ENCODE results near the gene MRPL12. TPM values are rescaled to one million over a fixed set of nuclear protein-coding genes. Genes with fewer than 3 reads are reported as not detected.
A peak's percentile ranks its signal among the peaks of the same experiment; 100 is the strongest.

Gene MRPL12
- total RNA-seq (23.8 and 24.1 TPM in 2 replicates), polyA plus RNA-seq (15.9 and 25.6 TPM in 2 replicates), polyA minus RNA-seq (9.5 and 10.8 TPM in 2 replicates)
- 10.7 TPM for total RNA-seq (2013)

- Mint-ChIP-seq H3K27me3 (no peaks in the 10 kb centered on the region), H3K9me3 (ENCODE audit: insufficient read depth) (no peaks in the 10 kb centered on the region), H3K4me1 (peaks cover 33% of the 10 kb centered on the region), H3K4me3 (peak within 1 kb of the TSS; percentile 90), H3K27ac (peak within 1 kb of the TSS; percentile 91)
- Histone ChIP-seq H4K20me1 (ENCODE audit: control insufficient read depth, insufficient read depth, low read length, poor library complexity, severe bottlenecking) (peaks cover 27% of the 10 kb centered on the region), H3K4me1 (ENCODE audit: control insufficient read depth in 2 of 2, insufficient read depth in 2 of 2, low read length in 2 of 2) (peaks cover 24 to 32% of the 10 kb centered on the region in 2 donors), H3K27ac (ENCODE audit: low read length in 2 of 2) (peak within 1 kb of the TSS; percentile 57 to 97), H3K36me3 (replicated peaks in 1 of 2; ENCODE audit: control extremely low read depth in 1 of 2, control insufficient read depth in 1 of 2, extremely low read depth in 1 of 2, insufficient read depth in 2 of 2, low read length in 1 of 2) (peaks cover 0 to 29% of the 10 kb centered on the region in 2 experiments), H3K79me2 (ENCODE audit: control insufficient read depth, insufficient read depth, low read length) (peaks cover 46% of the 10 kb centered on the region), H3K4me2 (replicated peaks; ENCODE audit: low read depth, low read length, poor library complexity, severe bottlenecking) (peak within 1 kb of the TSS; percentile 100), H3K9ac (ENCODE audit: low read length) (peak within 1 kb of the TSS; percentile 97), H3K27me3 (replicated peaks in 1 of 4; ENCODE audit: control extremely low read depth in 1 of 4, control insufficient read depth in 3 of 4, insufficient read depth in 4 of 4, low read length in 3 of 4) (no peaks in the 10 kb centered on the region), H3K9me3 (ENCODE audit: control extremely low read depth in 1 of 3, control insufficient read depth in 2 of 3, insufficient read depth in 1 of 3, low read length in 2 of 3) (no peaks in the 10 kb centered on the region), H2AFZ (ENCODE audit: insufficient read depth, low read depth, low read length, poor library complexity, severe bottlenecking) (peak within 1 kb of the TSS; percentile 90), H3K4me3 (ENCODE audit: control extremely low read depth in 1 of 5, extremely low read depth in 1 of 5, insufficient read depth in 1 of 5, low read depth in 2 of 5, low read length in 4 of 5) (peak within 1 kb of the TSS; percentile 45 to 98 (median 68))
- ChIA-PET POLR2A (interaction anchor here (0.7 to 1.8 kb wide), 7 partner anchors 10 to 816 kb away, joined by 3 to 10 read pairs (median 3); partner anchors contain the start of genes ARL16, FOXK2, HGS and MCRIP1), CTCF (interaction anchor here (0.6 to 1.2 kb wide), 3 partner anchors 8 to 158 kb away, joined by 3 to 4 read pairs (median 3); partner anchors contain the start of gene P4HB)
- ATAC-seq (ENCODE audit: low read depth) = peak; percentile 95
- TF ChIP-seq EZH2 (IDR thresholded peaks at IDR 0.05; ENCODE audit: borderline replicate concordance, insufficient read depth, low read depth, low read length, poor library complexity, severe bottlenecking) (no peak), CTCF (IDR thresholded peaks at IDR 0.05) (peak; percentile 36)
- DNase-seq = peak; percentile 94
- intact Hi-C loops (cut with micrococcal nuclease) = loop anchor here (1.0 kb wide), 5 partner anchors 9 to 188 kb away; partner anchors contain the start of genes ALYREF, ANAPC11, ARL16 and CCDC137
- under 1% methylated on average over 102 of the region's 102 CpGs for WGBS (ENCODE audit: insufficient coverage)
Measured at GRCh38 chr17:81702934-81703746, at the start of gene MRPL12. TSS of gene MRPL12 (plus strand) at chr17:81703367. CDS start at chr17:81703502, 135 bp downstream.

Measured in B cell (primary cell).